PFSK-1 (cell line): ENCODE results near the gene GFOD2.

Experiments used
- FOXP2 ChIP-seq: optimal IDR thresholded peaks from 2 replicates; pipeline ENCODE3; 2011; ENCODE audit warnings: borderline replicate concordance, control low read depth, inconsistent platforms; ENCODE audit not compliant: insufficient read depth; ENCODE audit errors: extremely low read length, extremely low read depth
- POLR2AphosphoS5 ChIP-seq: IDR thresholded peaks from 2 replicates; pipeline ENCODE4 v1.6.1; 2012; ENCODE audit warnings: low read depth, mild to moderate bottlenecking, control low read depth, low read length, moderate library complexity
- REST ChIP-seq, 2 experiments: IDR thresholded peaks; 2 replicates each; pipeline versions ENCODE4 v1.6.1 to v1.8.0; 2011 to 2012; ENCODE audit warnings: low read depth in 2 of 2, low read length in 2 of 2, control low read depth in 1 of 2, inconsistent platforms in 1 of 2, mild to moderate bottlenecking in 1 of 2, moderate library complexity in 1 of 2; ENCODE audit not compliant: insufficient read depth in 1 of 2
- SIN3A ChIP-seq: IDR thresholded peaks from 2 replicates; pipeline ENCODE4 v1.6.1; 2012; ENCODE audit warnings: mild to moderate bottlenecking, low read length, moderate library complexity, borderline replicate concordance; ENCODE audit not compliant: insufficient read depth
- TAF1 ChIP-seq: IDR thresholded peaks from 2 replicates; pipeline ENCODE4 v1.6.1; 2012; ENCODE audit warnings: low read length, control low read depth, borderline replicate concordance; ENCODE audit not compliant: insufficient read depth

GFOD2 gene

GRCh38 chr16:67713647-67714273 lies 5.4 kb downstream of the GFOD2 start:
- TF ChIP-seq FOXP2 (no peak), TAF1 (no peak), REST (IDR thresholded peaks at IDR 0.05; ENCODE audit: insufficient read depth in 1 of 2, low read depth in 2 of 2, low read length in 2 of 2) (no peak), POLR2AphosphoS5 (no peak), SIN3A (no peak)

- TF ChIP-seq TAF1 (no peak), FOXP2 (no peak)
Observed at GRCh38 chr16:67710607-67711006, 8.5 kb downstream of the GFOD2 start.

- no peak for TF ChIP-seq REST (IDR thresholded peaks at IDR 0.05; ENCODE audit: insufficient read depth in 1 of 2, low read depth in 2 of 2, low read length in 2 of 2)
- TF ChIP-seq SIN3A, result no peak
- TF ChIP-seq FOXP2, result no peak
- TF ChIP-seq TAF1, result no peak
- TF ChIP-seq POLR2AphosphoS5, result no peak
Observed at GRCh38 chr16:67709050-67709449, 10.1 kb downstream of the GFOD2 start.

GRCh38 chr16:67708368-67708771 lies 10.7 kb downstream of the GFOD2 start:
- TF ChIP-seq FOXP2, result no peak
- no peak for TF ChIP-seq REST (IDR thresholded peaks at IDR 0.05; ENCODE audit: insufficient read depth in 1 of 2, low read depth in 2 of 2, low read length in 2 of 2)
- TF ChIP-seq SIN3A, result no peak
- no peak for TF ChIP-seq TAF1
- TF ChIP-seq POLR2AphosphoS5, result no peak

- no peak for TF ChIP-seq FOXP2
- no peak for TF ChIP-seq REST (IDR thresholded peaks at IDR 0.05; ENCODE audit: insufficient read depth in 1 of 2, low read depth in 2 of 2, low read length in 2 of 2)
- no peak for TF ChIP-seq TAF1
- TF ChIP-seq POLR2AphosphoS5, result no peak
- TF ChIP-seq SIN3A, result no peak
Observed at GRCh38 chr16:67707790-67708189, 11.3 kb downstream of the GFOD2 start.
